SW 1271 (cell line): ENCODE data around the gene PTH2R.
"Not testable (repeated sequence)": the region's sequence is repeated elsewhere in the genome, so short reads cannot be mapped to it uniquely, and the experiment has no call there.

Experiments used
- DNase-seq, 2 experiments: peaks; one replicate each; lab custom pipeline; 2025; lab: John Stamatoyannopoulos, UW

The PTH2R gene, protein sequence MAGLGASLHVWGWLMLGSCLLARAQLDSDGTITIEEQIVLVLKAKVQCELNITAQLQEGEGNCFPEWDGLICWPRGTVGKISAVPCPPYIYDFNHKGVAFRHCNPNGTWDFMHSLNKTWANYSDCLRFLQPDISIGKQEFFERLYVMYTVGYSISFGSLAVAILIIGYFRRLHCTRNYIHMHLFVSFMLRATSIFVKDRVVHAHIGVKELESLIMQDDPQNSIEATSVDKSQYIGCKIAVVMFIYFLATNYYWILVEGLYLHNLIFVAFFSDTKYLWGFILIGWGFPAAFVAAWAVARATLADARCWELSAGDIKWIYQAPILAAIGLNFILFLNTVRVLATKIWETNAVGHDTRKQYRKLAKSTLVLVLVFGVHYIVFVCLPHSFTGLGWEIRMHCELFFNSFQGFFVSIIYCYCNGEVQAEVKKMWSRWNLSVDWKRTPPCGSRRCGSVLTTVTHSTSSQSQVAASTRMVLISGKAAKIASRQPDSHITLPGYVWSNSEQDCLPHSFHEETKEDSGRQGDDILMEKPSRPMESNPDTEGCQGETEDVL

GRCh38 chr2:208406474-208407451, at the start of gene PTH2R:
PTH2R (plus strand) TSS chr2:208406792; CDS start chr2:208407044, 252 bp downstream.
- no peak for DNase-seq

DNA sequence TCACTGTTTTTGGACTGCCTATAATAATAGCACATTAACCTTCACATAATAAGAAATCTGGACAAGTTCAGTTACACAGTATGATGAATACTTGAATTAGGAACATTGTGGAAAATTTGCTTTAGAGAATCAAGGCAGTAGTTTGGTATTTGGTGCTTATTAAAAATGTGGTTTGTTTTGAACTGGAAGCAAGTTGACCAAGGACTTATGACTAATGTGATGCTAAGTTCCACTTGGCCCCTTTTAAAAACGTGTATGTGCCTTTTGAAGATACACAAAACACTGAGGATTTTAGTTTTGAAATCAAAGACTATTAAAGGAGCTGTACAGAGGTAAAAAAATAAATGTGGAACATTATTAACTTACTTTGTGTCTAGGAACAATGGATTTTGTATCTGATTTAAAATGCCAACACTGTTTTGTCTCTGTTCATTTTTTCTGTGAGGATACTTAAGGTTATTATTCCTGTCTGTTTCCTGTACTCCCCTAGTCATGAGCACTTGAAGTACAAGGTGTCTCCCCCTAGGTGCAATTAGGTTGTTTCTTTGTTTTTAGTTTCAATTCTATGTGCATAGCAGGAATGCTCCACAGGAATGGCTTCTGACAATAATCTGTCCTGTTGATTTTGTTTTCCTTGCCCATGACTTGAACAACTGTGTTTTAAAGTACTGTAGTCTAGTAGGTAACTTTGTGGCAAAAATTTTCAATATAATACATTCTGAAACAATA, 49.6 kb upstream of the PTH2R start:
- peak in 1 of 2 experiments; percentile 17 for DNase-seq

GRCh38 chr2:208358758-208359631, 47.6 kb upstream of the PTH2R start:
- DNase-seq: no peak

- no peak for DNase-seq
Measured at GRCh38 chr2:208359632-208359986, 47.0 kb upstream of the PTH2R start.

GRCh38 chr2:208360259-208361076, 46.1 kb upstream of the PTH2R start:
- no peak for DNase-seq

- no peak for DNase-seq
Measured at GRCh38 chr2:208361077-208361441, 45.5 kb upstream of the PTH2R start.

DNA sequence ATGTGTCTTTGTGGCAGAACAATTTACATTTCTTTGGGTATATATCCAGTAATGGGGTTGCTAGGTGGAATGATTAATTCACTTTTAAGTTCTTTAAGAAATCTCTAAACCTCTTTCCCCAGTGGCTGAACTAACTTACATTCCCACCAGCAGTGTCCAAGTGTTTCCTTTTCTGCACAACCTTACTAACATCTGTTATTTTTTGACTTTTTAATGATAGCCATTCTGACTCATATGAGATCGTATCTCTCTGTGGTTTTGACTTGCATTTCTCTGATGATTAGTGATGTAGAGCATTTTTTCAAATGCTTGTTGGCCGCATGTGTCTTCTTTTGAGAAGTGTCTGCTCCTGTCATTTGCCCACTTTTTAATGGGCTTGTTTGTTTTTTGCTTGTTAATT, 43.1 kb upstream of the PTH2R start:
- DNase-seq: peak in 1 of 2 experiments; percentile 38

DNA sequence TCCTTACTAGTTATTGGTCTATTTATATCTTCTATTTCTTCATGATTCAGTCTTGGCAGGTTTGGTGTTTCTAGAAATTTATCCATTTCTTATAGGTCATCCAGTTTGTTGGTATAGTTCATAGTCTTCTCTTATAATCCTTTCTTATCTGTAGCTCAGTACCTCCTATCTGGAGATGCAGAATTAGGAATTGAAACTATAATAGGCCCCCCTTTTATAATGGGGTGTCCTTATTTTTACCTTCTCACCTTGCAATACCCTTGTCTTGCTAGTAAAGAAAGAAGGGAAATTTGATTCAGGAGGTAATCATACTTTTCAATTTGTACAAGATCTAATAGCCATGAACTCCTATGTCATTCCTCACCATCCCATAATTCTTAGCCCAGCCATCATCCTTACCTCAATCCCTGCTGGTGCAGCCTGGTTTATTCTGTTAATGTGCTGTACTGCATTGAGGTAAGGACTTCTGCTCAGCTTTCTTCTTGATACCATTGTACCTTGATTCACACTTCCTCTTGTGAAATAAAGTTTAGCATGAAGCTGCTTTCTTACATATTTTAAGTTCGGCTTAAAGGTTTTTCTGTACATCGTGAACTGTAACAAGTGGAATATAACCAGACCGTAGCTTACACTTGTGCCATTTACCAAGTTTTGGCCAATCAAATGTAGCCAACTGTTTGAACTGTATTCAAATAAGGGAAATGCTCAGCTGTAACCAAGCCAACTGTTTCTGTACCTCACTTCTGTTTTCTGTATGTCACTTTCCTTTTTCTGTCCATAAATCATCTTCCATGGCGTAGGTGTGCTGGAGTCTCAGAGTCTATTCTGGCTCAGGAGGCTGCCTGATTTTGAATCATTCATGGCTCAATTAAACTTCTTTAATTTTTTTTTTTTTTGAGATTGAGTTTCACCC, 40.1 kb upstream of the PTH2R start:
- no peak for DNase-seq

DNA sequence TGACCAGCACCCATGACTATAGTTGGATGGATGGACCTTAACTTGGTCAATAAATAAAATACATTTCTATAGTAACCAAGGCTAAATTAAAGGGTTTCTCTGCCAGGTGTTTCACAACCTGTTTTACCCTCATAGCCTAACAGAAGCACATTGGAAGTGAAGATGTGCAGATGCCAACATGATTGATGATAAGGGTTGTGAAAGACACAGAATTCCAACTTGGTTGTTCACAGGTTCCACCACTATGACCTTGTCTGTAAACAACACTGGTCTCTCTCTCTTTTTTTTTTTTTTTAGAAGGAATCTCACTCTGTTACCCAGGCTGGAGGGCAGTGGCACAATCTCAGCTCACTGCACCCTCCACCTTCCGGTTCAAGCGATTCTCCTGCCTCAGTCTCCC, 37.5 kb upstream of the PTH2R start:
- no peak for DNase-seq

DNA sequence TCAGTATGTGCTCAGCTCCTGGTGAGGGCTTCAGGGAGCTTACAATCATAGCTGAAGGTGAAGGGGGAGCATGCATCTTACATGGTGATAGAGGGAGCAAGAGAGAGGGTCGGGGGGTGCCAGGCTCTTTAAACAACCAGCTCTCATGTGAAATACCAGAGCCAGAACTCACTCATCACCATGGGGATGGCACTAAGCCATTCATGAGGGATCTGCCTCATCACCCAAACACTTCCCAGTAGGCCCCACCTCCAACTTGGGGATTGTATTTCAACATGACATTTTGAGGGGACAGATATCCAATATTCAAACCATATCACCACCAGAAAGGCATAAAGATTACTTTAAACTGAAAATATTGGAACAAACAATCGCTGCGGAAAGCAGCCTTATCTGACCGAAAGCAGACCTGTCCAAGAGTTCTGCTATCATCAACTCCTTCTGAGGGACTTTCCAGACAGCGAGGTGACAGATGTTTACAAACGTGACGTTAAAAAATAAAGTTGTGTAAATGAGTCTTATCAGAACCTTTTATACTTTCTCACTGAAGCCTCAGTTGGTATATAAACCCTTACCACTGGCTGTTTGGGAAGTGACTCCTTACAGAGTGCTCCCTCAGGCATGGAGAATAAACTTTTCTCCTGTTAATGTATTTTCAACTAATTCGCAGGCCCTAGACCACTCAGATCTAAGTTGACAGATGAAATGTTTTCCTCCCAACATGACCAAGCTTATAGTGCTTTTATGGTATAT, 35.5 kb upstream of the PTH2R start:
- no peak for DNase-seq

DNA sequence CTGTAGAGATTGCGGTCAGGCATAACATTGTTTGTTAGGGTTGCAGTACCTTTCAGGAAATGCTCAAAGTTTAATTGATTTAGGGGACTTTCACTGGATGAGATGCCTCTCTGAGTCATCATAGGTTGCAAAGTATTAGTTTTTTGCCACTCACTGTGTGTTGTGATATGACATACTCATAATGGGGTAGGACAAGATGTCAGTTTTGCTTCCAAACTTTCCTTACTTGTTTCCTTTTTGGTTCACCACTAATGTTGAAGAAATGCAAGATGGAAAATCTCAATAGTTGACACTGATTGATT, 35.0 kb upstream of the PTH2R start:
- DNase-seq: no peak

DNA sequence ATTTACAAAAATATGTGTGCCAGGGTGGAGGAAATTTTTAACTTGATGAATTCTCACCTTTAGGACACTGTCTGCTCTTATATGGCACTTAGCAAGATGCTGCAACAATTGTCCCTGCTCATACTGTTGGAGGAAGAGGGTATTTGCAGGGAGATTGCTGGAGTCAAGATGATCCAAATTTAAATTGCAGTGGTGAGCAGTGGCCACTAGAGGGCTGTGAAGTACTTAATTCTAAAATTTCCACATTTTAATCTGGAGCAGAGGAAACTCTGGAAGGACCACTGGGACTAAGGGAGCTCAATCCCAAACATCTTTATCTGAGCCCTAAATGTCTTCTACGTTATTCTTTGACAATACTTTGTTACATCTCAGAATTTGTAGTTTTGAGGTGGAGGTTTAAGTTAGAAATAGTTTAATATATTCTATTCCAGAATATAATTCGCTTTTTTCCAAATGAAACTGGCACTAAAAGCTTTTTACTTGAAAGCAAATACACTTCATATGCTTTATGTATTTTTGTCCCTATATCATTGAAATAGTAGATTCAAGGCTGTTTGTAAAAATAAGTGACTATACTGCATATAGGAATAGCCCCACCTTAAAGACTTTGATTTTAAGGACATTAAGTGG, 33.0 kb upstream of the PTH2R start:
- peak; percentile 9 to 55 for DNase-seq

GRCh38 chr2:208375491-208376068, 31.0 kb upstream of the PTH2R start:
- no peak for DNase-seq

DNA sequence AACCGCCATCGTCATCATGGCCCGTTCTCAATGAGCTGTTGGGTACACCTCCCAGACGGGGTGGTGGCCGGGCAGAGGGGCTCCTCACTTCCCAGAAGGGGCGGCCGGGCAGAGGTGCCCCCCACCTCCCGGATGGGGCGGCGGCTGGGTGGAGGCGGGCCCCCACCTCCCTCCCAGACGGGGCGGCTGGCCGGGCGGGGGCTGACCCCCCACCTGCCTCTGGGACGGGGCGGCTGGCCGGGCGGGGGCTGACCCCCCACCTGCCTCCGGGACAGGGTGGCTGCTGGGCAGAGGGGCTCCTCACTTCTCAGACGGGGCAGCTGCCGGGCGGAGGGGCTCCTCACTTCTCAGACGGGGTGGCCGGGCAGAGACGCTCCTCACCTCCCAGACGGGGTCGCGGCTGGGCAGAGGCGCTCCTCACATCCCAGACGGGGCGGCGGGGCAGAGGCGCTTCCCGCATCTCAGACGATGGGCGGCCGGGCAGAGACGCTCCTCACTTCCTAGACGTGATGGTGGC, 29.2 kb upstream of the PTH2R start:
- DNase-seq: not testable (repeated sequence)

DNA sequence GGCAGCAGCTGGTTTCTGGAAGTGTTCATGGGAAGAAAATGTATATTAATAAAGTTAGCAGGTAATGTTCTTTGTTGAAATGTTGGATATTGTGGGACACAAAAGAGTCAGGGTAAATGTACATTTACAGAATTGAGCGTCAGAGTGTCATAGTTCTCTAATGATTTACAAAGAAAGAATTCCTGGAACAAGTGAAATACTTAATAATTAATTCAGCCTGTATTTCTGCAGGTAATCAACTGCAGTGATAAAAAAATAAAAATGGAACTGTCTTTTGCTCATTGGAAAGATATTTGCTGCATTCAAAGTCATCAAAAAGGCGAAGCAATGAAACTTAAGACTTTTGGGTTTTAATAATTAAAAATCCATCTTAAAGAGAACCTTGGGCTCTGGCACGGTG, 27.4 kb upstream of the PTH2R start:
- DNase-seq: no peak

DNA sequence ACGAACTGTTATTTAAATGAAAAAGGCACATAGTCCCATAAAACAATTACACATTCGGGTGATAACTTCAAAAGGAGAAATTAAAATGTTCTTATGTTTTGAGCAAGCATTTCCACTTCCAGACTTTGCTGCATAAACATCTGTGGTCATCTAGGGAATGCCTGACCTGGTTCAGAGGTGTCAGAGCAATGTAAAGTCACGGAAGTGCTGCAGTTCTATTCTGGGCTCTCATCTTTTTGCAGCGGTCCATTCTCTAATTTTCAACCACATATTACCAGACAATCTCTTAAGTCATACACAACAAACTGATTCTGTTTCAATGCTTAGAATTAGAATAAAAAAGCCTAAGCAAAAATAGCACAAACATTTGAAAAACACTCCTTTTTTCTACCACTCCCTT, 22.0 kb upstream of the PTH2R start:
- DNase-seq: no peak

- DNase-seq: no peak
Measured at GRCh38 chr2:208386541-208386940, 20.1 kb upstream of the PTH2R start.
